Upper lobe of left lung (tissue), 6 donors: ENCODE measurements around the gene STOX2. TPM values are rescaled to one million over a fixed set of nuclear protein-coding genes. Genes with fewer than 3 reads are reported as not detected.

Experiments used
- ATAC-seq, 2 donors: fragments of 200-7000 bp; cut with Tn5 transposase; one replicate each; pipeline ENCODE4 v1.9.1; 2022; ENCODE audit warnings: mild to moderate bottlenecking in 2 of 2, moderate library complexity in 2 of 2; ENCODE audit not compliant: low FRiP score in 2 of 2
- DNase-seq, 2 donors: peaks; one replicate each; pipeline ENCODE4 v3.0.0-alpha.2; 2019 to 2020
- H3K27ac ChIP-seq, 4 donors: fragments of 200-600 bp; sonication (generic); one replicate each; pipeline ENCODE4 v1.5.1; 2016 to 2019
- H3K27me3 ChIP-seq, 4 donors: fragments of 200-600 bp; sonication (generic); one replicate each; pipeline ENCODE4 v1.5.1; 2017 to 2019
- H3K36me3 ChIP-seq, 4 donors: fragments of 200-600 bp; sonication (generic); one replicate each; pipeline ENCODE4 v1.5.1; 2016 to 2019
- H3K4me1 ChIP-seq, 4 donors: fragments of 200-600 bp; sonication (generic); one replicate each; pipeline ENCODE4 v1.5.1; 2018 to 2019
- H3K4me3 ChIP-seq, 4 donors: fragments of 200-600 bp; sonication (generic); one replicate each; pipeline ENCODE4 v1.5.1; 2017 to 2019; ENCODE audit warnings: mild to moderate bottlenecking in 2 of 4, moderate library complexity in 1 of 4
- H3K9me3 ChIP-seq, 4 donors: fragments of 200-600 bp; sonication (generic); one replicate each; pipeline ENCODE4 v1.5.1; 2018 to 2019
- CTCF ChIP-seq, 6 experiments: fragments of 450-650 bp in 4 of 6; fragments of 200-600 bp in 2 of 6; sonication (generic) in 2 of 6; IDR thresholded peaks; one replicate each; pipeline ENCODE4 v1.5.1; 2016 to 2019; ENCODE audit warnings: antibody characterized with exemption in 6 of 6
- EP300 ChIP-seq, 4 donors: sonication (generic); formaldehyde crosslinking; IDR thresholded peaks; one replicate each; pipeline ENCODE4 v1.5.1; 2017; ENCODE audit warnings: antibody characterized with exemption in 4 of 4, control low read depth in 2 of 4
- POLR2A ChIP-seq, 4 donors: fragments of 450-650 bp; IDR thresholded peaks; one replicate each; pipeline ENCODE4 v1.5.1; 2016 to 2017; ENCODE audit warnings: antibody characterized with exemption in 4 of 4, mild to moderate bottlenecking in 2 of 4
- POLR2AphosphoS5 ChIP-seq, 2 donors: sonication (generic); formaldehyde crosslinking; IDR thresholded peaks; one replicate each; pipeline ENCODE4 v1.5.1; 2017; ENCODE audit warnings: antibody characterized with exemption in 2 of 2
- WGBS, 2 donors: methylation state at CpG; one replicate each; pipeline ENCODE4 v1.1.5; 2017 to 2018; 5-methylcytosine and 5-hydroxymethylcytosine counted together
- total RNA-seq, 6 donors: library from RNA; depleted of rRNA in 4 of 6; stranded (reverse); fragments of >200 nt in 4 of 6; gene quantifications; one replicate each; pipeline versions ENCODE4 v1.1.0 to v1.2.1, GENCODE V29; 2016 to 2021
- donor health status: DM: no; HTN: no; CAD: no; lungs with moderate emphysema.
- donor health status: DM: no; HTN: yes; CAD: no; lungs with severe emphysema.

STOX2 gene
- total RNA-seq, 6 donors from 2014 or later: 10.1 to 49.2 (median 24.1) TPM

- TF ChIP-seq POLR2A (IDR thresholded peaks at IDR 0.05) (no peak), POLR2AphosphoS5 (IDR thresholded peaks at IDR 0.05) (no peak), CTCF (IDR thresholded peaks at IDR 0.05) (no peak), EP300 (IDR thresholded peaks at IDR 0.05) (no peak)
- no peak for DNase-seq
- ATAC-seq: no peak
- Histone ChIP-seq H3K4me3 (no peak overlapping the region), H3K9me3 (no peaks in the 10 kb centered on the region), H3K36me3 (no peaks in the 10 kb centered on the region), H3K4me1 (peaks cover 0 to 17% (median 8%) of the 10 kb centered on the region in 4 donors), H3K27me3 (no peaks in the 10 kb centered on the region), H3K27ac (peak overlapping the region in 1 of 4 donors; percentile 75)
- 67 to 78% methylated on average over 1 of the region's 1 CpG for WGBS, 2 donors
Measured at GRCh38 chr4:184019076-184019475, 114.0 kb downstream of the STOX2 start.

DNA sequence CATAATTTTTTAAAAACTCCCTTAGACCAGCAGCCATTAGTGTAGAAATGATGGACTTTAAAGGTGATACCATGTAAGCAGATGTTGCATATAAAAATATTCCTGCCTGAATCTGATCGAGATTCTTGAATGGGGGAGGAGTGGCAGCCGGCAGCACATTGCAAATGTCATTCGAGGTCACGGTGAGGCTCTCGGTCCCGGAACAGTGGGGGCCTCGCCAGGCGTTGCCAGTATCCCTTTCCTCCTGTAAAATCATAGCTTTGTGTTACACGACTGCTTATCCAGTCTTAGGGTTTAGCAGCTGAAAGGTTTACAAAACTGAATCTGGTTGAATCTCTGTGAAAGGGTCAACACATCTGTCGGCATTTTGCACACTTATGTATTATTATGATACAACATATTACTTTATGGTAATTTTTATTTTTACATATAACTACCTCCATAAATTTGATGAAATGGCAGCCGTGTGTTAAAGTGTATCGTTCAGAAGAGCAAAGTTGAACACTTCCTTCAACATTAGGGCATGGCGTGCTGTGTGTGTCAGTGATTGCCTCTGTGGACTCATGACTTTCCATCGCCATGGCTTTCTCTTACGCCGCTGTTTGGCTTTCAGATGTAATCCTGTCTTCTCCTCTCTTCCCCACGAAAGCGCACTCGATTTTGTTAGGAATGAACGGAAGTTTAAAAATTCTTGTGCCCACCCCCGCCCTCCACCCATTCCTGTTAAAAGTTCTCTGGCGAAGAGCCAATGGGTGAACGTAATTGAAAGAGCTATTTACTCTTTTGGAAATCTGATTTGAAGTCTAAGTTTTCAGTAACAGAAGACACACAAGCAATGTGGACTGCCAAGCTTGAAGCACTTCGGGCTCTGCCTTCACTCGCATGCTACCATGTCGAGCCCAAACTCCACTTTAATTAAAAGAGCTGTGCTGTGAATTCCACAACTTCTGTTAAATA, 114.8 kb downstream of the STOX2 start:
- TF ChIP-seq POLR2AphosphoS5 (IDR thresholded peaks at IDR 0.05) (no peak), EP300 (IDR thresholded peaks at IDR 0.05) (no peak), POLR2A (IDR thresholded peaks at IDR 0.05) (no peak), CTCF (IDR thresholded peaks at IDR 0.05) (no peak)
- Histone ChIP-seq H3K36me3 (no peaks in the 10 kb centered on the region), H3K4me1 (peaks cover 0 to 23% (median 8%) of the 10 kb centered on the region in 4 donors), H3K27ac (peak overlapping the region; percentile 51 to 75 (median 62)), H3K4me3 (peak overlapping the region in 1 of 4 donors; percentile 11), H3K9me3 (no peaks in the 10 kb centered on the region), H3K27me3 (no peaks in the 10 kb centered on the region)
- ATAC-seq: no peak
- 46 to 47% methylated on average over 26 of the region's 26 CpGs for whole genome bisulfite sequencing, 2 donors
- DNase-seq: no peak

GRCh38 chr4:184021389-184021788, 116.3 kb downstream of the STOX2 start:
- H3K36me3 ChIP-seq: no peaks in the 10 kb centered on the region
- no peak overlapping the region for H3K27ac ChIP-seq
- DNase-seq: no peak
- no peak overlapping the region for H3K4me3 ChIP-seq
- TF ChIP-seq CTCF (IDR thresholded peaks at IDR 0.05) (no peak), EP300 (IDR thresholded peaks at IDR 0.05) (no peak), POLR2A (IDR thresholded peaks at IDR 0.05) (no peak), POLR2AphosphoS5 (IDR thresholded peaks at IDR 0.05) (no peak)
- ATAC-seq: peak; percentile 14 to 72
- no peaks in the 10 kb centered on the region for H3K9me3 ChIP-seq
- 63 to 70% methylated on average over 3 of the region's 3 CpGs for WGBS, 2 donors
- H3K4me1 ChIP-seq: peaks cover 0 to 25% (median 8%) of the 10 kb centered on the region in 4 donors
- H3K27me3 ChIP-seq: no peaks in the 10 kb centered on the region

DNA sequence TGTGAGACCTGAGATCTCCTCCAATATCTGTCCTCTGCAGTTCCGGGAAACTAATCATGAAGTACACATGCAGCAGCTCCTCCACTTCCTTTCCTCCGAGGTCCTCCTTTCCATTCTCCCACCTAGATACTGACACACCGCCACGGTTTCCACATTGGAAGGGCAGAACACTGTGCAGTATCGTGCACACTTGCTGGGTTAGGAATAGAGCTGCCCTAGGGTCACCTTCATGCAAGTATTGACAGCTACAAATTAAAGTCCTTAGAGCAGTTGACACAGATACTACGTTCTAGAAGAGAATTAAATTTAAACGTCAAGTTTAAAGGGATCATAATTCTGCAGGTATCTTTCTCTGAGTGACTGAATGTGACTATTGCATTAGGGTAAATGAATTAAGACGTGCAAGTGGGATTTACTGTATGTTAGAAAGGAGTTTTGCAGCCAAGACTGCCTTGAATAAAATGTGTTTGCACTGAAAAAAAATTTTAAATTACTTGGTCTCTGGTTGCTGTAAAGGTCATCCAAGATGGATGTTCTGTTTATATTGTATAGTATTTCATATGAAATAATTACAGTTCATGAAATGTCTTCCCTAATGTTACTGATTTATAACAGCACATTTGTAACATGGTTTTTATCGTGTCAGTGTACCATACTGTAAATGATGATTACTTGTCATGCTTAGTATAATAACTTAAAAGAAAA, 117.7 kb downstream of the STOX2 start:
- no peak for DNase-seq
- whole genome bisulfite sequencing, 2 donors: 86 to 89% methylated on average over 9 of the region's 9 CpGs

More for the DNA sequence above, 117.7 kb downstream of the STOX2 start:
- Histone ChIP-seq H3K27me3 (no peaks in the 10 kb centered on the region), H3K9me3 (no peaks in the 10 kb centered on the region), H3K36me3 (no peaks in the 10 kb centered on the region), H3K4me1 (peaks cover 2 to 27% (median 7%) of the 10 kb centered on the region in 4 donors), H3K27ac (no peak overlapping the region), H3K4me3 (no peak overlapping the region)
- no peak for TF ChIP-seq POLR2A (IDR thresholded peaks at IDR 0.05)
- no peak for TF ChIP-seq CTCF (IDR thresholded peaks at IDR 0.05)
- TF ChIP-seq EP300 (IDR thresholded peaks at IDR 0.05): no peak
- no peak for TF ChIP-seq POLR2AphosphoS5 (IDR thresholded peaks at IDR 0.05)
- ATAC-seq: no peak
